GM19239 (cell line): ENCODE measurements around the gene IL6R.

ENCODE experiments used
- DNase-seq: peaks from one replicate; pipeline ENCODE4 v3.0.0; 2011; ENCODE audit warnings: low spot score; ENCODE audit not compliant: insufficient read length
- FAIRE-seq: peaks from 2 replicates; lab custom pipeline; 2011; peaks lifted over from hg19 to GRCh38; lab: Jason Lieb, UNC

The IL6R gene

DNA sequence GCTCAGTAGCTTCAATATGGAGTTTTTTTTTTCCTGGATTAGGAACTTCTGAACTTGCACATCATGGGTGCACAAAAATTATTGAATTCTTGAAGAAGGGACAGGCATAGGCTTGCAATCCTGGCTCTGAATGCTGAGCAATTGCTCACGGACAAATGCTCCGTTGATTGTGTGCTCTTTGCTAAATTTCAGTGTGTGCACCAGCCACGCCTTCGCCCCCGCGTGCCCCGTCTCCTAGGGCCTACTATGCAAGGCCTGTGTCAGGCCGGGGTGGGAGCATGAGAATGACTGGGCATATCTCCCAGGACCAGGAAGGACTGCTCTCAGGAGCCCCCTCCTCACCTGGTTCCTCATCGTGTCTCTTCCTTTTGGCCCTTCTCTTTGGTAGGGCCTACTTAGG lies 17.4 kb downstream of the IL6R start:
- FAIRE-seq (no peak), DNase-seq (no peak)

DNA sequence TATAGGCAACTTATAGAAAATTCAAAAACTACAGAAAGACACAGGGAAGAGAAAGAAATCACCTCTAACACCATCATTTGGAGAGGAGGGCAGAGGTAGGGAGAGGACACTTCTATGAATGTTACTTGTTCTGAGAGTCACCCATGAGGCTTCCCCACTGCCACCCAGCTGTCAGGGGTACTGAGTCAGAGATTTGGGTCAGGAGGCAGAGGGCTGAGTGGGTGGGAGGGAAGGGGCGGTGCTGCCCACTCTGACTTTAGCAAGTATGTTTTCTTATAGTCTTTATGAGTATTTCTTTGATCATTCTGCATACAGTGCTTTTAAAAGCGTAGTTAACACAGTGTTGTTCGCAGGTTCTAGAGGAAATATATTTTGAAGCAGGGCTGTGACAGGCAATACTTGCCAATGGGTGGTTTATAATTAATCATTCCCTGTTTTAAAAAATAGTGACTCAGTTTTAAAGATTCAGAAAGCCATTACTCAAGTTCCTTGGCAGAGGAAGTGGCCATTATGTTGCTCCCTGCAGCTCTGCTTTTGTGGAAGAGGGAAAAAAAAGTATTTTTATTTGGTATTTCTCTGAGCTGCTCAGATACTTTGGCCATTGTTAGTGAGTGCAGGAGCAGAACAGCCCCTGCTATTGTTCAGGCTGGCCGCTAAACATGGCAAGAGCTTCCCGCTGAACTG lies 18.3 kb downstream of the IL6R start:
- FAIRE-seq: no peak
- no peak for DNase-seq

DNA sequence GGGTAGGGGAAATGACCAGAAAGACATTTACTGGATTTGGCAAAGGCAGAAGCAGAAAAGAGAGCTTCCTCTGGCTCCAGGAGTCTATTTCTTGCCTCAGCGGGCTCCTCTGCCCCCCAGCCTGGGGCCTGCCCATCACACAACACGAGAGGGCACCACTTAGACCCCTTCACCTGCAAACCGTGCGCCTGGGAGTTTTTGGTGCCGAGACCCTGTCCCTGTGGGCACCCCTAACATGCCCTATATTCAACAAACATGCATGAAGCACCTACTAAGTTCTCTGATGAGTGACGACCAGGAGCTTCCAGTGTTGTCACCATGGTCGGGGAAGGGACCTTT lies 18.8 kb downstream of the IL6R start:
- FAIRE-seq (no peak), DNase-seq (no peak)

DNA sequence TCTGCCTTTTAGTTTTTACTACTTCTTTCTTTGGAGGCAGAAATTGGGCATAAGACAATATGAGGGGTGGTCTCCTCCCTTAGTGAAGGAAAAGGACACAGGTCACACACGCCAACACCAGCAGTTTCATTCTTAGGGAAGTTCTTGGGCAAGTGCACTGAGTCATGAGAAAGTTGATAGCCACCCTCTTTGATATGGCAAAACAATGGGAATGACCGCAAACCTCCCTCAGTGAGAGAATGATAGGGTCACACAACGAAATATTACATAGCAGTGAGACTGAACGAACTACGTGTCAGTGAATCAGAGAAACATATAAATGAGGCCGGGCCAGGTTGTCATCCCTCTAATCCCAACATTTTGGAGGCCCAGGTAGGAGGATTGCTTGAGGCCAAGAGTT lies 20.0 kb downstream of the IL6R start:
- DNase-seq (no peak), FAIRE-seq (no peak)

DNA sequence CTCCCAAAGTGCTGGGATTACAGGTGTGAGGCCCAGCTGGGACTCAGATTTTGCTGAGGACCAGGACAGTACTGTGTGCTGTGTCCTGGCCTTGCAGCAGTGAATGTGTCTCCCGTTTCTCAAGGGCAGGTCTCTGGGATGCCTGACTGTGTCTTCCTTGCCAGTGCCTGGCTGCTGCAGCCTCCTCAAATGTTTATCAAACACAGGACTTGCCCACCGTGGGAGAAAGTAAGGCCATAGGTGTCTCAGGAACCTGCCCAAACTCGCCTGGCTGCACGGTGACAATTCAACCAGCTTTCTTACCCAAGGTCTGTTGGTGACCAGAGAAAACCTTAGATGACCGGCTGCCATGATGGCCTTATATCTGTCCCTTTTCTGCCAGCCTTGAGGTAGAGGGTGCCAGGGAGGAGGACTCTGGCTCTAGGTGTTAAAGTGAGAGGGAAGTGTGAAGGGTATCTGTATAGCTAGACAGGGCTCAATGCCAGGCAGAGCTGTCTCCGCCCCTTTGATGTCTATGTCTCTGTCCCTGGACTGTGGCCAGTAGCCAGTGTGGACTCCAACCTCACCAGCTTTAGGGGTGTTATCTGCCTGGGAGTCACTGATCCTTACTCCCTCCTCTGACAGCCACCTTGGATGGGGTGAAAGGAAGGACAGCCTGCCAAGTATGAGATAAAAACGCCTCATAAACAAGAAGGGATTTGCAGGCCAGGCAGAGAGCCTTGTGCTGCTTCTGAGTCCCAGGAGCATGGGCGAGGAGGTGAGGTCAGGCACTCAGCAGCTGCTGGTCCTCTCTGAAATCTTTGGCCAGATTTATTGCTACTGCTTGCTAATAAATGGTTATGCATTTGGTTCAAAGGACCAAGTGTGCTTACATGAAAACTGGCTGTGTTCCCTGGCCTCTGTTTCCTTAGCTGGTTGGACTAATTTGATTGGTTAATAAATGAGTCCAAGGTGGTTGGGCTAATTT lies 22.3 kb downstream of the IL6R start:
- no peak for DNase-seq
- FAIRE-seq: no peak

DNA sequence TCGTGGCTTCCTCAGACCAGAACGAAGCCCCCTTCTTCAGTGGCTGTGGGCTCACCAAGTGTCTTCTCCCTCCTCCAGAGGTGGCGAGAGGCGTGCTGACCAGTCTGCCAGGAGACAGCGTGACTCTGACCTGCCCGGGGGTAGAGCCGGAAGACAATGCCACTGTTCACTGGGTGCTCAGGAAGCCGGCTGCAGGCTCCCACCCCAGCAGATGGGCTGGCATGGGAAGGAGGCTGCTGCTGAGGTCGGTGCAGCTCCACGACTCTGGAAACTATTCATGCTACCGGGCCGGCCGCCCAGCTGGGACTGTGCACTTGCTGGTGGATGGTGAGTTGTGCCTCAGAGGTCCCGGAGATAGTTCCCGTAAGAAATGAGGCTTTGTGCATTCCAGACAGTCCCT lies 24.0 kb downstream of the IL6R start:
- no peak for FAIRE-seq
- DNase-seq: no peak

DNA sequence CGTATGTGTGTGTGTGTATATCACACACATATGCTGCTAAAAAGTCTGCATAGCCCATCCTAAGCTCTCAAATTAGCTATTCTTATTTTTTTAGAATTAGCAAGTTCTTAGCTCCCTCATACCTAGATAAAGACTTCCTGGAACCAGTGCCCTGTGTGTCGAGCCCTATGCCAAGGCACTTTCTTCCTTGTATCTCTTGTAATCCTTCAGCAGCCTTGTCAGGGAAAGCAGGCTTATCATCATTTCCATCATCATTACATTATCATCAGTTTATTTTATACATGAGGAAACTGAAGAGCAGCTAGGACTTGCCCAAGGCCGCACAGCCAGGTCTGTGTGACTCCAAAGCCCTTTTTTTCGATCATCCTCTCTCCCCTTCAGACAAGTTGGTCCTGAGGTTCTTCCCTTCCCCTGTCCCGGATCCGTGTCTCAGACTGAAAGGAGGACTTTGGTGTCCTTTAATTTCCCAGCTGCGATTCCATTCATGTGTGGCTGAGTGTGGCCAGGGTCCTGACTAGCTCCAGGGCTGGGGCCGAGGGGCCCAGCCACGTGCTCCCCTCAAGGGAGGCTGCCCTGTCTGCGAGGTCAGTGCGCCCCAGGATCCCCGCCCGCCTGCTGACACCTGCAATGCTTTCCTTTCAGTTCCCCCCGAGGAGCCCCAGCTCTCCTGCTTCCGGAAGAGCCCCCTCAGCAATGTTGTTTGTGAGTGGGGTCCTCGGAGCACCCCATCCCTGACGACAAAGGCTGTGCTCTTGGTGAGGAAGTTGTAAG lies 24.9 kb downstream of the IL6R start:
- no peak for DNase-seq
- no peak for FAIRE-seq

DNA sequence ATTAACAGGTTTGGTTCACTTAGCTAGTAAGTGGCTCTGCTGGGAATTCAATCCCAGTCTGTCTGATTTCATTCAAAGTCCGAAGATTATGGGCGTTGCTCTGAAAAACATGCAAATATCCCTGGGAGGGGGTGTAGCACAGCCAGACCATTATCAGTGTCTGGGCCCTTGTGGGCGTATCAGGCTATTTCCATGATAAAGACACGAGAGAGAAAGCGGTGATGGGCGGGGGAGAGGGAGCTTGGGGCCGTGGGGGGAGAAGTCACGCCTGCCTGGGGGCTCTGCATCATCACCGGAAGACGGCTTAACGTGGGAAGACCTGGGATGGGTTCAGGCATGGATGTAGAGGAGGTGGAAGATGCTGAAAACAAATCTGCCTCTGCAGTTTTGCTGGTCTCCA lies 25.8 kb downstream of the IL6R start:
- no peak for DNase-seq
- FAIRE-seq: no peak

DNA sequence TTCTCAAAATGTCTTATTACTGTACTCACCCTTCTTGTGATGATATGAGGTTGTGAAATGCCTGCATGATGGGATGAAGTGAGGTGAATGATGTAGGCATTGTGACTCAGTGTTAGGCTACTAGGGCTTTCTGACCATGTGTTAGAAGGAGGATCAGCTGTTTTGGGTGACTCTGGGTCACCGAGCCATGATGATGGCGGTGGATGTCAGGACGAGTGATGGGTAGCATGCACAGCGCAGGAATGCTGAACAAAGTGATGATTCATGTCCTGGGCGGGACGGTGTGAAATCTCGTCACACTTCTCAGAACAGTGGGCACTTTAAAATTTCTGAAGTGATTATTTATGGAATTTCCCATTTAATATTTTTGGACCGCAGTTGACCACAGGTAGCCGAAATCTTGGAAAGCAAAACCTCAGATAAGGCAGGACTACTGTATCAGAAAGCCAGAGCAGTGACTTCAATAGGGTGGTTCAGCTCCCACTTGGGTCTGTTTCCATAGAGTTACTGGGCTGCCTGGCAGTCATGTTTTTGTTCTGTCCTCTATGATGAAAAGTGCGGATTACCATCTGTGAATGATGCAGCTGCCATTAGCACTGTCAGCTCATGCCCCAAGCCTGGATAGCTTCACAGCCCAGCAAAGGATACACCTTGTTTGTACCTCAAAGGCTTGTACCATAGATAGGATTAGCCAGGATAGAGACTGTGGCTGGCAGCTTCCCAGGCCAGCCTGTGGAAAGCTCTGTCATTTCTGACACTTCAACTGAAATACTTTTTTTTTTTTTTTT lies 26.6 kb downstream of the IL6R start:
- FAIRE-seq: no peak
- no peak for DNase-seq

DNA sequence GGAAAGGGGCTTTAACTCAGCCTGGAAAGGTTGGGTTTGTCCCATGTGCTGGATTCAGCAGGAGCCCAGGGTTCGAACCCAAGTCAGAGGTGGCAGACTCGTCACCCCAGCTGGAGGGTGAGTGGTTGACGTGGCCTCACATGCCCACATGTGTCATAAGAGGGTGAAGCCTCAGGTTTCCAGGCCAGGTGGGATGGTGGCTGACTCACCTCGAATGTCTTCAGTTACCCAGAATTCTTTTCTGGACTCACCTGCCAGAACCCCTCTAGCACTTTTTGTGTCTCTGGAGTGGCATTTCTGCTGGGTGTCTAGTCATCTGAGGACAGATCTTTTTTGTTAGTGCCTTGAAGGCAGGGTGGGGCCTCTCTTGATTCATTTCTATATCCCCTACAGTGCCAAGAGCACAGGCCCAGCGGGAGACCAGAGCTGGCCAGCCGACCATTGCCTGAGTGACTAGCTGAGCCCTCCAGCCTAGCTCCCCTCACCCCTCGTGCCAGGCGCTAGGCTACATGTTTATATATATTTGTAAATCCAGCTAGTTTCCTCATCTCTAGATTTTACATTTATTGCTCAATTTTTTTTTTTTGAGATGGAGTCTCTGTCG lies 28.1 kb downstream of the IL6R start:
- DNase-seq: no peak
- no peak for FAIRE-seq

DNA sequence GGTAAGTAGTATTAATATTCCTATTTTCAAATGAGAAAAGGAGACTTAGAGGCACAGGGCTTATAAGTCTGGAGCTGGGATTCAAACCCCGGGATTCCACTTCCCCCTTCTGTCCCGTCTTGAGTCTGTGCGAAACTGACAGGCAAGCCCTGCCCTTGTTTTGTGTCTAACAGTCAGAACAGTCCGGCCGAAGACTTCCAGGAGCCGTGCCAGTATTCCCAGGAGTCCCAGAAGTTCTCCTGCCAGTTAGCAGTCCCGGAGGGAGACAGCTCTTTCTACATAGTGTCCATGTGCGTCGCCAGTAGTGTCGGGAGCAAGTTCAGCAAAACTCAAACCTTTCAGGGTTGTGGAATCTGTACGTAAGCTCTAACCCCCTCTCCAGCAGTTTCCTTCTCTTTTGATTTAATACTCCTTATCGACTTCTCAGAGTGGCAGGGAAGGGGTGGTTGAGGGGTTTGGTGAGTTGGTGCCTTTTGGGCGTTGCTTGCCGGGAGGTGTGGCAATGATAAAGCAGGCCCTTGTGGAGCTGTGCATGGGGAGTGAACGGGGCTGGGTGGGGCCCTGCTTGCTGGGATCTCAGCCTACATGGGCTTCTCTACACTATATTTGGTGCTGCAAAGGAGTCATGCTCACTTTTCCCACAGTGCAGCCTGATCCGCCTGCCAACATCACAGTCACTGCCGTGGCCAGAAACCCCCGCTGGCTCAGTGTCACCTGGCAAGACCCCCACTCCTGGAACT lies 29.4 kb downstream of the IL6R start:
- DNase-seq (no peak), FAIRE-seq (no peak)

DNA sequence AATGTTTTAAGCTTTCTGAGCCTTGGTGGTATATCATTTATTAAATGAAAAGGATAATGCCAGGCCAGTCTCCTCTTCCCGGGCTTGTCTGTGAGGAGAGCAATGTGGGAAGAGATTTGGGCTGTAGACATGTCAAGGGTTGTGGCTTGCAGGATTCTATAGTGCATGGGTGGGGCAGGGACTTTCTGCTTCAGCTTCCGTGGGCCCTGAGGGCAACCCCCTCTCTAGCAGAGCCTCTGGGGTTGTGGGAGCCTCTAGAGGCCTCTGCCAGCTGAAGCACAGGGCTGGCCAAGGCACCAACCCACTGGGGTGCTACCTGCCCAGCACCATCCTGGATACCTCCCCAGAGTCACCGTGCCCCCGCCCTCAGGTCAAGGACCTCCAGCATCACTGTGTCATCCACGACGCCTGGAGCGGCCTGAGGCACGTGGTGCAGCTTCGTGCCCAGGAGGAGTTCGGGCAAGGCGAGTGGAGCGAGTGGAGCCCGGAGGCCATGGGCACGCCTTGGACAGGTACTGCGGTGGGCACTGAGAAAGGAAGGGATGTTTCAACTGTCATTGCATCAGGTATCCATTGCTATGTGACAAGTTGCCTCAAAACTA lies 30.6 kb downstream of the IL6R start:
- no peak for FAIRE-seq
- no peak for DNase-seq

DNA sequence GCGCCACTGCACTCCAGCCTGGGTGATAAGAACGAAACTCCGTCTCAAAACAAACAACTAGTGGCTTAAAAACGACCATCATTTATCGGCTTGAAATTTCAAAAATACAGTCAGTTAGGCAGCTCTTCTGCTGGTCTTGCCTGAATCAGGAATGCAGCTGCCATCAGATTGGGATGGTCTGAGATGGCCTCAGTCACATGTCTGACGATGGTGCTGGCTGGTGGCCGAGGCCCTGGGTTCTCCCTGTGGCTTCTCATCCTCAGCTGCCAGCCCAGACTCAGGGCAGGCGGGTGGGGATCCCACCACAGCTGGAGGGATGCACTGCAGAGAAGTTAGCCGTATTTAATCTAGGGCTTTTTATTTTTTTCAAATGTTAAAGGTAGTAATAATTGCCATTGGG lies 31.3 kb downstream of the IL6R start:
- FAIRE-seq (no peak), DNase-seq (no peak)

DNA sequence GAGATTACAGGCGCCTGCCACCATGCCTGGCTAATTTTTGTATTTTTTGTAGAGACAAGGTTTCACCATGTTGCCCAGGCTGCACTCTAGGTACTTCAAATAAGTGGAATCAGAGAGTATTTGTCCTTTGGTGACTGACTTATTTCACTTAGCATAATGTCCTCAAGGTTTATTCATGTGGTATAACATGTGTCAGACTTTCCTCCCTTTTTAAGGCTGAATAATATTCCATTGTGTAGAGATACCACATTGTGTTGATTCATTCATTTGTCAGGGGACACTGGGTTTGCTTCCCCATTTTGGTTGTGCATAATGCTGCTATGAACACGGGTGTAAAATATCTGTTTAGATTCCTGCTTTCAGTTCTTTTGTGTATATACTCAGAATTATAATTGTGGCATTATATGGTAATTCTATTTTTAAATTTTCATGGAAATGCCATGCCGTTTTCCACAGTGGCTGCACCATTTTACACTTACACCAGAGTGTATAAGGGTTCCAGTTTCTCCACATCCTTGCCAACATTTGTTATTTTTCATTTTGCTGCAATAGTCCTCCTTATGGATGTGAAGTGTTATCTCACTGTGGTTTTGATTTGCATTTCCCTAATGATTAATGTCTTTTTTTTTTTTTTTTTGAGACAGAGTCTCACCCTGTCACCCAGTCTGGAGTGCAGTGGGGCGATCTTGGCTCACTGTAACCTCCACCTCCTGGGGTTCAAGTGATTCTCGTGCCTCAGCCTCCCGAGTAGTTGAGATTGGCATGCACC lies 35.1 kb downstream of the IL6R start:
- FAIRE-seq (no peak), DNase-seq (no peak)

DNA sequence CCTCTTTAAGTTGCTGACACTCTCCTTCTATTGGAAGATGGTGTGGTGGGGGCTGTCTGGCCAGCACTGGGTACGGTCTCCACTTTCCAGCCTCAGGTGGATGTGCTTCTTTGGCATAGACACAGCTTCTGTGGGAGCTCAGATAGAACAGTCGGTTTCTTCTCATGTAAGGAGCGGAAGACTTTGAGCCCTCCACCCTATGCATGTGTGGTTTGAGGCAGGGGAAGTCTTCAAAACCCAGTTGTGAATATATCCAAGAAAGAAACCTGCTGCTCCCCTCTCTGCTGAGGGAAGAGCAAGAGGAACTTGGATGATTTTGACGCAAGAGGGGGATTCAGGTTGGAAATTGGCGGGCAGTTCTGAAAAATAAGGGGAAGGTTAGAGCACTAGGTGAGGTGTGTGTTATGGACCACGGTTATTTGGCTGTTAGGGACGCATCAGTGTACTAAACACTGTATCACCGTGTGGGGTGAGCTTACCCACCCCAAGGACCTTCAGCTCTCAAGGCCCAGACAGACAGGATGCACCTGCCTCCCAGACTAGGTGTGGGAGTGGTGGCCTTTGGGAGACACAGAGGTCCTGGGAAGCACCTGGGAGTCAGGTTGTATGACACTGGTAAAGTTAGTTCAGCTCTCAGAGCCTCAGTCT lies 36.2 kb downstream of the IL6R start:
- FAIRE-seq (no peak), DNase-seq (no peak)

DNA sequence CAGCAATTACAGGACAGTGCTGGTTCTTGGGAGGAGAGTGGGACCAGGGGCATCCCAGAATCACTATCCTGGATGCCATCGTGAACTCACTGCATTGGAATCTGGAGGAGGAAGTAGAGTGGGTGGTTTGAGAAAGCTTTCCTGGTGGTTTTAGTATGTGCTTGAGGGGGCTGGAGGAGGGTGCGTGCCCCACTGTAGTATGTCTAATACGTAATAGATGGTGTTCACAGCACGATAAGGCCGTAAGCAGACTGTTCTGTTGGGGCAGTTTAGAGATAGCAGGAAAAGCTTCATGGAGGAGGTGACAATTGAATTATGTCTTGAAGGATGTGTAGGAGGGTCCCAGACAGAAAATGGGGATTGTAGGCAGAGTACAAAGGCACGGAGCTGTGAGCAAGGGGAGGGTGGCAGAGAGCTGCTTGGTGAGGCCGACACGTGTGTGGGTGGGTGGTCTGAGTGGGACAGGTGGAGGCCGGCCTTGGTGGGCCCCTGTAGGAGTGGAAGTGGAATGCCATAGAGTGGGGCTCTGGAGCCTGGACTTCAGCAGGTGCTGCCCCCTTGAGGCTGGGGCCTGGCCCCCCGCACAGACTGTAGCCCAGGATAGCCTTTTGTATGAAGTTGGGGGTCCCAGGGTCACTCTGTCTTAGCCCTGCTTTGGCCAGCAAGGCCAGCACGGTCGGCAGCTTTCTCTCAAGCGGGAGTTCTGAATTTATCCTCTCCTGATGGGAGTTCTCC lies 37.0 kb downstream of the IL6R start:
- no peak for FAIRE-seq
- DNase-seq: no peak
